Mucosa of descending colon (tissue), 3 donors: ENCODE data around the gene THSD7A. TPM values are rescaled to one million over a fixed set of nuclear protein-coding genes. Genes with fewer than 3 reads are reported as not detected.

Experiments used
- ATAC-seq: fragments of 200-7000 bp; cut with Tn5 transposase; one replicate; pipeline ENCODE4 v1.9.1; 2020; ENCODE audit warnings: mild to moderate bottlenecking, moderate library complexity
- DNase-seq, 3 donors: peaks; one replicate each; pipeline ENCODE4 v3.0.0-alpha.2; 2020
- H3K36me3 ChIP-seq: fragments of 200-600 bp; one replicate; pipeline ENCODE4 v1.8.0; 2021; ENCODE audit warnings: low read depth, mild to moderate bottlenecking
- H3K4me1 ChIP-seq: fragments of 200-600 bp; one replicate; pipeline ENCODE4 v1.8.0; 2021; ENCODE audit warnings: low read depth, mild to moderate bottlenecking
- H3K4me3 ChIP-seq: fragments of 200-600 bp; one replicate; pipeline ENCODE4 v1.8.0; 2021; ENCODE audit warnings: mild to moderate bottlenecking
- H3K9me3 ChIP-seq: fragments of 200-600 bp; one replicate; pipeline ENCODE4 v1.8.0; 2021; ENCODE audit warnings: mild to moderate bottlenecking
- intact Hi-C, 2 donors: fragments of 100-400 bp; cut with DNase I in 1 of 2; cut with micrococcal nuclease in 1 of 2; formaldehyde crosslinking; loops; one replicate each; pipeline versions ENCODE4 v1.11.0 to v1.11.1; 2022; cut with DNase I, micrococcal nuclease
- total RNA-seq, 3 donors: library from RNA; stranded (reverse); fragmentation: NEBNext Ultra II Directional in 2 of 3; extraction: Animal tissue kit (Norgen Biotek cat#: 25700) in 2 of 3; gene quantifications; one replicate each; pipeline versions ENCODE4 v1.2.1 to v1.2.4, GENCODE V29; 2021 to 2023
- TF ChIP-seq, protein P1 (sequence below): fragments of 200-600 bp; IDR thresholded peaks from one replicate; pipeline ENCODE4 v1.8.0; 2022; ENCODE audit warnings: antibody characterized with exemption, mild to moderate bottlenecking
- donor health status: DM: no; HTN: no; CAD: no; lungs with moderate emphysema.
- donor health status: DM: no; HTN: no; CAD: no.
- donor health status: DM: no; HTN: yes; CAD: no.

THSD7A gene
- total RNA-seq, 3 donors from 2014 or later, result 1.0 to 5.4 (median 3.4) TPM

DNA sequence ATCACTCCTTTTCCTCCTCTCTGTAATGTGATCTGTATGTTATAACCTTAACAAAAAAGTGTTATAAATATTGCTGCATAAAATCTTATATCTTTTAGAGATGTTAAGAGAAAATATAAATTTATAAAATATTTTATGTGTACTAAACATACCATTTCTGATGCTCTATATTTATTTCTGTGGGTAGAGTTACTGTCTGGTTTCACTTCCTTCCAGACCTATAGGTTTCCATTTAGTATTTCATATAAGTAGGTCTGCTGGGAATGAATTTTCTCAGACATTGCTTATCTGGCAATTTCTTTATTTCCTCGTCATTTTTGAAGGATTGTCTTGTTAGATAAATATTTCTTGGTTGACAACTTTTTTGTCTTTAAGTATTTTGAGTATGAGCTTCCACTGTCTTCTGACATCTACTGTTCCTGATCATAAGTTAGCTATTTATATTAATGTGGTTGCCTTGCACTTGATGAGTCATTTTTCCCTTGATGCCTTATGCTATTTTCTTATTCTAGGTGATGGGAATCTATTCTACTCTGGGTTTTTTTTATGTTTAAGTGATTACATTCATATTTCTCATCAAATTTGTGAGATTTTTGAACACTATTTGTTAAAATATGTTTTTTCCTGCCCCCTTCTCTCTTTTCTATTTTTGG, 11.2 kb upstream of the THSD7A start:
- Histone ChIP-seq H3K4me1 (no peaks in the 10 kb centered on the region), H3K4me3 (no peak overlapping the region), H3K36me3 (no peaks in the 10 kb centered on the region), H3K9me3 (no peaks in the 10 kb centered on the region)
- ATAC-seq (no peak), DNase-seq (no peak)
- intact Hi-C loops, result no loop called here
- TF ChIP-seq, protein P1, sequence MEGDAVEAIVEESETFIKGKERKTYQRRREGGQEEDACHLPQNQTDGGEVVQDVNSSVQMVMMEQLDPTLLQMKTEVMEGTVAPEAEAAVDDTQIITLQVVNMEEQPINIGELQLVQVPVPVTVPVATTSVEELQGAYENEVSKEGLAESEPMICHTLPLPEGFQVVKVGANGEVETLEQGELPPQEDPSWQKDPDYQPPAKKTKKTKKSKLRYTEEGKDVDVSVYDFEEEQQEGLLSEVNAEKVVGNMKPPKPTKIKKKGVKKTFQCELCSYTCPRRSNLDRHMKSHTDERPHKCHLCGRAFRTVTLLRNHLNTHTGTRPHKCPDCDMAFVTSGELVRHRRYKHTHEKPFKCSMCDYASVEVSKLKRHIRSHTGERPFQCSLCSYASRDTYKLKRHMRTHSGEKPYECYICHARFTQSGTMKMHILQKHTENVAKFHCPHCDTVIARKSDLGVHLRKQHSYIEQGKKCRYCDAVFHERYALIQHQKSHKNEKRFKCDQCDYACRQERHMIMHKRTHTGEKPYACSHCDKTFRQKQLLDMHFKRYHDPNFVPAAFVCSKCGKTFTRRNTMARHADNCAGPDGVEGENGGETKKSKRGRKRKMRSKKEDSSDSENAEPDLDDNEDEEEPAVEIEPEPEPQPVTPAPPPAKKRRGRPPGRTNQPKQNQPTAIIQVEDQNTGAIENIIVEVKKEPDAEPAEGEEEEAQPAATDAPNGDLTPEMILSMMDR, result no peak

DNA sequence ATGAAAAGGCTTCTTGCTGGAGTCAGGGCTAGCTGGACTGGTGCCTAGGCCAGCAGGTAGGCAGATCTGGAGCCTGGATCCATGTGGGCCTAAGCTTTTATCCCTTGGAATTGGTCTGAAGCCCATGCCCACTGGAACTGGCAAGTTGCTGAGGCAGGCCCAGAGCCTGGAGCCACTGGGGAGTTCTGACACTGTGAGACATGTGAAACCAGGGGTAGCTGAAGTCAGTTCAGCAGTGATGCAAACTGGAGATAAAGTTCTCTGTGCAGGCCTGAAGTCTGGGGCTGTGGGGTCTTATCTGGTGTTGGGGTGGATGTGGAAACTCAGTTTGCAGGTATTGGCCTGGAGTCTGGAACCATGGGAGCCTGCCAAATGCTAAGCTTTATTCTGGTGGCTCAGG, 9.7 kb upstream of the THSD7A start:
- TF ChIP-seq, protein P1, result no peak
- DNase-seq, result no peak
- intact Hi-C loops, result no loop called here
- Histone ChIP-seq H3K9me3 (no peaks in the 10 kb centered on the region), H3K36me3 (no peaks in the 10 kb centered on the region), H3K4me3 (no peak overlapping the region), H3K4me1 (no peaks in the 10 kb centered on the region)
- no peak for ATAC-seq

DNA sequence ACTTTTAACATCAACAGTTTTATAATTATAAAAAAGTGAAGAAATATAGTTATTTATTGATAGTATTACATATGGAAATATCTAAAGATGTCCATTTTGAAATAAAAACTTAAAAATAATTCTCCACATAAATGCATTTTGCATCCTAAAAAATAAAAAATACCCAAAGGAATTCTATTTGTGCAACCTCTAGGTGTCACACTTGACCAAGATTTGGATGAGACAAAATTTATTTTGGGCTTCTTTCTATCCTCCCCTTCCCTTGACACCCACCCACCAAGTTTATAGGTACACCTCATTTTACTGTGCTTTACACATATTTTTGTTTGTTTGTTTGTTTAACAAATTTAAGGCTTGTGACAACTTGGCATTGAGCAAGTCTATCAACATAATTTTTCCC, 3.3 kb upstream of the THSD7A start:
- intact Hi-C loops, result no loop called here
- no peaks in the 10 kb centered on the region for H3K36me3 ChIP-seq
- no peak overlapping the region for H3K4me3 ChIP-seq
- no peaks in the 10 kb centered on the region for H3K4me1 ChIP-seq
- TF ChIP-seq, protein P1, result no peak
- ATAC-seq (no peak), DNase-seq (no peak)
- no peaks in the 10 kb centered on the region for H3K9me3 ChIP-seq

DNA sequence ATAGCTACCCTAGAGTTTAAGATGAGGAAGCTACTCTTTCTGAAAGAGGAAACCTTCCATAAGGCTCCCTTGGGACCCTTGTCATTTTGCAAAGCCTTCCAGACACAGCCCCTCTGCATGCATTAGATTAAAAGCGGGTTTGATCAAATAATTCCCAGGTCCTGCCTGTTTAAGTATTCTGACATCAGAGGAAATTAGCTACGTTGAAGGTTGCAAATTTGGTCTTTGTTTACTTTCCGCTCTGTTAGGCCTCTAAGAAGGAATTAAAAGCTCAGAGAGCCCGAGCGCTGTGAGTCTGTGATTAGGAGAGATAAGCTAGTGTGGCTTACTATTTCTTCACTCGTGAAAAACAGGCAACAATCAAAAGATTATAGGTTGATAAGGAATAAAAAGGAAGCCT, 1.4 kb upstream of the THSD7A start:
- Histone ChIP-seq H3K9me3 (no peaks in the 10 kb centered on the region), H3K4me1 (no peaks in the 10 kb centered on the region), H3K36me3 (no peaks in the 10 kb centered on the region), H3K4me3 (no peak overlapping the region)
- no peak for DNase-seq
- TF ChIP-seq, protein P1, result no peak
- intact Hi-C loops, result no loop called here
- ATAC-seq, result no peak

DNA sequence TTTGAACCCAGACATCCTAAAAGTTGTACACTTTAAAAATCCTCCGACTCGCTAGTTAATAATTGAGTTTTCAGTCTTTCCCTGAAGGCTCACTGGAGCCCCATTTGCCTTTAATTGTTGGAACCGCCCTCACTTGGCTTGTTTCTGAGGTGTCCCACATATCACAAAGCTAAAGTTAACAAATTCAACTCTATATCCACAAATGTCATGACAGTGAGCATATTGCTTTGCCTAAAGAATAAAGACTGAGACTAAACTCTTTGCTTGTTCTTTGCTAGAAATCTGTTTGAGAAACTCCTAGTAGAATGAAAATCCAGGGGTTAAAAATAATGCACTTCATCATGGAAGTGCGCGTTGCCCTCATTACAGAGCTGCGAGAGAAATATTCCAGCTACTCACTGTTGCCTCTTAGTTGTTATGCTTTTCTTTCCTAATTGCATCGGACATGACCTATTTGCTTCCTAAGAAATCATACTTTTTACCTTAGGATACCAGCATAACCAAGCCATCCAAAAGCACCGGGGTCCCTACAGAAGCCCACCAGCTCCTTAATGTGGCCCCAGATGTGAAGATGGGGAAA, 752 bp downstream of the THSD7A start:
- DNase-seq, result no peak
- ATAC-seq, result peak; percentile 16
- no peaks in the 10 kb centered on the region for H3K9me3 ChIP-seq
- intact Hi-C loops, result no loop called here
- TF ChIP-seq, protein P1, result no peak
- H3K4me1 ChIP-seq, result no peaks in the 10 kb centered on the region
- no peaks in the 10 kb centered on the region for H3K36me3 ChIP-seq
- H3K4me3 ChIP-seq, result peak overlapping the region; percentile 7
